CD14-positive monocyte (primary cell): ENCODE data around the gene PADI1. TPM values are rescaled to one million over a fixed set of nuclear protein-coding genes. Genes with fewer than 3 reads are reported as not detected.

Source experiments
- DNase-seq, 3 donors: peaks; one replicate each; pipeline ENCODE4 v3.0.0-alpha.2; 2011 to 2022
- H2AFZ ChIP-seq: 2 replicates; pipeline ENCODE4 v1.6.0; 2012; ENCODE audit warnings: mild to moderate bottlenecking, low read depth, low read length, inconsistent platforms; ENCODE audit not compliant: insufficient read depth, poor library complexity, severe bottlenecking
- H3K27ac ChIP-seq, 2 donors: 1 replicate in 1 of 2; 2 replicates in 1 of 2; pipeline ENCODE4 v1.5.1; 2012 to 2013; ENCODE audit warnings: low read length in 2 of 2, control low read depth in 1 of 2, inconsistent platforms in 1 of 2, low read depth in 1 of 2, mild to moderate bottlenecking in 1 of 2
- H3K27me3 ChIP-seq, 2 donors: one replicate each; pipeline versions ENCODE4 v1.6.0 to v1.6.1; 2011 to 2013; ENCODE audit warnings: low read length in 2 of 2; ENCODE audit not compliant: control insufficient read depth in 2 of 2, insufficient read depth in 2 of 2
- H3K36me3 ChIP-seq, 2 donors: replicated peaks in 1 of 2; 1 replicate in 1 of 2; 2 replicates in 1 of 2; pipeline versions ENCODE4 v1.5.1 to v1.6.1; 2012 to 2013; ENCODE audit warnings: low read length in 2 of 2, control low read depth in 1 of 2, inconsistent platforms in 1 of 2, mild to moderate bottlenecking in 1 of 2; ENCODE audit not compliant: insufficient read depth in 2 of 2, control insufficient read depth in 1 of 2
- H3K4me1 ChIP-seq, 2 donors: 1 replicate in 1 of 2; 2 replicates in 1 of 2; pipeline versions ENCODE4 v1.5.1 to v1.6.1; 2012 to 2013; ENCODE audit warnings: low read length in 2 of 2, control low read depth in 1 of 2, inconsistent platforms in 1 of 2, mild to moderate bottlenecking in 1 of 2, moderate library complexity in 1 of 2; ENCODE audit not compliant: insufficient read depth in 2 of 2, control insufficient read depth in 1 of 2
- H3K4me2 ChIP-seq: replicated peaks from 2 replicates; pipeline ENCODE3; 2012; ENCODE audit warnings: low read length, moderate library complexity, mild to moderate bottlenecking; ENCODE audit not compliant: poor library complexity, severe bottlenecking; ENCODE audit errors: extremely low read depth
- H3K4me3 ChIP-seq, 3 experiments: fragments of 200-600 bp in 1 of 3; sonication (generic) in 1 of 3; replicated peaks in 1 of 3; 1 replicate in 2 of 3; 2 replicates in 1 of 3; pipeline ENCODE4 v1.5.1; 2011 to 2013; ENCODE audit warnings: low read length in 3 of 3, mild to moderate bottlenecking in 3 of 3, control low read depth in 2 of 3, low read depth in 2 of 3, inconsistent platforms in 1 of 3, moderate library complexity in 1 of 3
- H3K79me2 ChIP-seq: 2 replicates; pipeline ENCODE4 v1.6.0; 2012; ENCODE audit warnings: mild to moderate bottlenecking, control low read depth, inconsistent platforms, low read length, moderate library complexity; ENCODE audit not compliant: insufficient read depth
- H3K9ac ChIP-seq: 2 replicates; pipeline ENCODE4 v1.6.0; 2017; ENCODE audit warnings: low read length, mild to moderate bottlenecking; ENCODE audit not compliant: insufficient read depth, poor library complexity, severe bottlenecking
- H3K9me3 ChIP-seq, 2 donors: replicated peaks in 1 of 2; 1 replicate in 1 of 2; 2 replicates in 1 of 2; pipeline versions ENCODE4 v1.5.1 to v1.6.1; 2012 to 2013; ENCODE audit warnings: low read length in 2 of 2, control low read depth in 1 of 2; ENCODE audit not compliant: control insufficient read depth in 1 of 2, insufficient read depth in 1 of 2
- H4K20me1 ChIP-seq: 2 replicates; pipeline ENCODE4 v1.6.0; 2012; ENCODE audit warnings: mild to moderate bottlenecking, low read length, control low read depth, moderate library complexity; ENCODE audit not compliant: insufficient read depth
- H3K27ac Mint-ChIP-seq, 7 donors: one replicate each; pipeline ENCODE4 v1.8.0; 2020; ENCODE audit warnings: mild to moderate bottlenecking in 7 of 7, mixed read lengths in 7 of 7, moderate library complexity in 6 of 7, inconsistent platforms in 2 of 7
- H3K27me3 Mint-ChIP-seq, 3 donors: one replicate each; pipeline ENCODE4 v1.8.0; 2021 to 2022; ENCODE audit warnings: low read depth in 3 of 3, mild to moderate bottlenecking in 3 of 3, mixed read lengths in 3 of 3, moderate library complexity in 3 of 3, inconsistent platforms in 1 of 3
- H3K36me3 Mint-ChIP-seq, 2 donors: one replicate each; pipeline ENCODE4 v1.8.0; 2020; ENCODE audit warnings: mixed read lengths in 2 of 2, inconsistent platforms in 1 of 2, mild to moderate bottlenecking in 1 of 2
- H3K4me1 Mint-ChIP-seq: one replicate; pipeline ENCODE4 v1.8.0; 2020; ENCODE audit warnings: mild to moderate bottlenecking, mixed read lengths
- H3K4me3 Mint-ChIP-seq, 2 donors: one replicate each; pipeline ENCODE4 v1.8.0; 2020; ENCODE audit warnings: mild to moderate bottlenecking in 2 of 2, mixed read lengths in 2 of 2, moderate library complexity in 1 of 2
- H3K9me3 Mint-ChIP-seq, 7 donors: one replicate each; pipeline ENCODE4 v1.8.0; 2020 to 2022; ENCODE audit warnings: mixed read lengths in 7 of 7, mild to moderate bottlenecking in 6 of 7, moderate library complexity in 6 of 7, inconsistent platforms in 2 of 7
- WGBS: methylation state at CpG from one replicate; pipeline ENCODE4 v1.1.5; 2013; ENCODE audit warnings: missing lambda C conversion rate; ENCODE audit not compliant: insufficient coverage; 5-methylcytosine and 5-hydroxymethylcytosine counted together
- intact Hi-C, 2 donors: fragments of 100-400 bp; cut with micrococcal nuclease; formaldehyde crosslinking; loops; one replicate each; pipeline versions ENCODE4 v1.15.0 to v1.15.1; 2023
- polyA plus RNA-seq, 3 donors: library from polyadenylated mRNA; depleted of rRNA in 1 of 3; unstranded in 2 of 3; stranded (reverse) in 1 of 3; fragments of 300-500 nt in 2 of 3; fragments of >200 nt in 1 of 3; fragmentation: Illumina TruSeq in 2 of 3; gene quantifications; 1 replicate in 2 of 3; 2 replicates in 1 of 3; pipeline ENCODE4 v1.2.3, GENCODE V29; 2012 to 2021
- TF ChIP-seq, protein P1 (sequence below): fragments of 200-600 bp; IDR thresholded peaks from one replicate; pipeline ENCODE4 v1.8.0; 2022; ENCODE audit warnings: antibody characterized with exemption, mild to moderate bottlenecking

Gene PADI1
- polyA plus RNA-seq, 3 donors, result not detected

DNA sequence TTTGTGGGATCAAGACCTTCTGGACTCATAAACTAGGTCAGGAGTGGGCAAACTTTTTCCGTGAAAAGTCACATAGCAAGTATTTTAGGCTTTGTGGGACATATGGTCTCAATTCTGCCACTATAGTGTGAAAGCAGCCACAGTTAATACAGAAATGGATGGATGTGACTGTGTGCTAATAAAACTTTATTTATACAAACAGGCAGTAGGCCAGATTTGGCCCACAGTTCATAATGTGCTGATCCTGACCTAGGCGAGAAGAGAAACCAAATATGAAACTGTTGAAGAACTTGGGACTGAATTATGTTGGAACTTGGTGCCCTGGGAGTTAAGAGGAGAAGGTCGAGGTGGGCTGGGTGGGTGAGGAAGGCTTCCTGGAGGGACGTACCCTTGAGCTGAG, 61.0 kb downstream of the PADI1 start:
- Mint-ChIP-seq H3K9me3 (peaks cover 0 to 2% (median 0%) of the 10 kb centered on the region in 7 donors), H3K27me3 (peaks cover 0 to 3% (median 2%) of the 10 kb centered on the region in 3 donors), H3K36me3 (no peaks in the 10 kb centered on the region), H3K4me3 (no peak overlapping the region), H3K4me1 (no peaks in the 10 kb centered on the region), H3K27ac (no peak overlapping the region)
- Histone ChIP-seq H3K4me1 (no peaks in the 10 kb centered on the region), H3K36me3 (no peaks in the 10 kb centered on the region), H3K27me3 (no peaks in the 10 kb centered on the region), H3K27ac (no peak overlapping the region), H3K9me3 (no peaks in the 10 kb centered on the region), H3K4me2 (no peak overlapping the region), H4K20me1 (no peaks in the 10 kb centered on the region), H3K4me3 (no peak overlapping the region), H2AFZ (no peak overlapping the region), H3K9ac (no peak overlapping the region), H3K79me2 (no peaks in the 10 kb centered on the region)
- TF ChIP-seq, protein P1, sequence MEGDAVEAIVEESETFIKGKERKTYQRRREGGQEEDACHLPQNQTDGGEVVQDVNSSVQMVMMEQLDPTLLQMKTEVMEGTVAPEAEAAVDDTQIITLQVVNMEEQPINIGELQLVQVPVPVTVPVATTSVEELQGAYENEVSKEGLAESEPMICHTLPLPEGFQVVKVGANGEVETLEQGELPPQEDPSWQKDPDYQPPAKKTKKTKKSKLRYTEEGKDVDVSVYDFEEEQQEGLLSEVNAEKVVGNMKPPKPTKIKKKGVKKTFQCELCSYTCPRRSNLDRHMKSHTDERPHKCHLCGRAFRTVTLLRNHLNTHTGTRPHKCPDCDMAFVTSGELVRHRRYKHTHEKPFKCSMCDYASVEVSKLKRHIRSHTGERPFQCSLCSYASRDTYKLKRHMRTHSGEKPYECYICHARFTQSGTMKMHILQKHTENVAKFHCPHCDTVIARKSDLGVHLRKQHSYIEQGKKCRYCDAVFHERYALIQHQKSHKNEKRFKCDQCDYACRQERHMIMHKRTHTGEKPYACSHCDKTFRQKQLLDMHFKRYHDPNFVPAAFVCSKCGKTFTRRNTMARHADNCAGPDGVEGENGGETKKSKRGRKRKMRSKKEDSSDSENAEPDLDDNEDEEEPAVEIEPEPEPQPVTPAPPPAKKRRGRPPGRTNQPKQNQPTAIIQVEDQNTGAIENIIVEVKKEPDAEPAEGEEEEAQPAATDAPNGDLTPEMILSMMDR, result no peak
- DNase-seq, result no peak
- WGBS, result 98% methylated on average over 4 of the region's 4 CpGs
- intact Hi-C loops, result no loop called here

DNA sequence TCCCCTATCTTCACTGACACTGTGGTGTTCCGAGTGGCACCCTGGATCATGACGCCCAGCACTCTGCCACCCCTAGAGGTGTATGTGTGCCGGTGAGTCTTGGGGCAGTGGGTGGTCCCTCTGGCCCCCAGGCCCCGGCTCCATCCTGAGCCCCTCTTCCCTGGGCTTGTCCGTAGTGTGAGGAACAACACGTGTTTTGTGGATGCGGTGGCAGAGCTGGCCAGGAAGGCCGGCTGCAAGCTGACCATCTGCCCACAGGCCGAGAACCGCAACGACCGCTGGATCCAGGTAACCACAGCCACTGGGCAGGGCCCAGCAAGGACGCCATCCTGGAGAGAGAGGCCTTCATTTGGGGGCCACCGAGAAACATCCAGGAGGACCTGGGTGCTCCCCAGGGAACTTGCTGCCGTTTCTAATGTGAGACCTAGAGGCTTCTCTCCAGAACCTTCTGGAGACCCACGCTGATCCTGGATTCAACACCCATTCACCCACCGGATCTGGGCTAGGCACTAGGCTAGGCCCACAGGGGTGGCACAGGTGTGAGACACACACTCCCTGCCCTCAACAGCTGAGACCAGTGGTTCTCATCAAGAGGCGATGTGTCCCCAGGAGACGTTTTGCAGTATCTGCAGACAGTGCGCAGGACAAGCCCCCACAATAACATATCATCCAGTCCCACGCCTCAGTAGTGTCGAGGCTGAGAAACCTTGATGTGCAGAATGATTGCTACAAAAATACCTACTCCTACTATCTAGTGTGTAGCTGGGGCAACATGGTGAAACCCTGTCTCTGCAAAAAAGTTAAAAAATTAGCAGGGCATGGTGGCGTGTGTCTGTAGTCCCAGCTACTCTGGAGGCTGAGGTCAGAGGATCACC, 66.2 kb downstream of the PADI1 start:
- no peaks in the 10 kb centered on the region for H3K27me3 ChIP-seq
- no peaks in the 10 kb centered on the region for H3K36me3 Mint-ChIP-seq

More for the DNA sequence above, 66.2 kb downstream of the PADI1 start:
- H3K4me2 ChIP-seq, result no peak overlapping the region
- no peak overlapping the region for H3K27ac ChIP-seq
- Mint-ChIP-seq H3K4me1 (peaks cover 25% of the 10 kb centered on the region), H3K4me3 (no peak overlapping the region), H3K27ac (no peak overlapping the region), H3K27me3 (peaks cover 2 to 3% (median 2%) of the 10 kb centered on the region in 3 donors), H3K9me3 (no peaks in the 10 kb centered on the region)
- no peak overlapping the region for H2AFZ ChIP-seq
- no peaks in the 10 kb centered on the region for H3K9me3 ChIP-seq
- peaks cover 12 to 20% of the 10 kb centered on the region in 2 donors for H3K4me1 ChIP-seq
- H3K36me3 ChIP-seq, result no peaks in the 10 kb centered on the region
- no peaks in the 10 kb centered on the region for H3K79me2 ChIP-seq
- TF ChIP-seq, protein P1, result no peak
- H3K4me3 ChIP-seq, result no peak overlapping the region
- intact Hi-C loops, result no loop called here
- 95% methylated on average over 20 of the region's 23 CpGs for WGBS
- no peaks in the 10 kb centered on the region for H4K20me1 ChIP-seq
- no peak for DNase-seq
- H3K9ac ChIP-seq, result no peak overlapping the region
